C4-2B (cell line): ENCODE data around the gene KCTD13.

ENCODE experiments used
- CTCF ChIP-seq: fragments of 450-650 bp; conservative IDR thresholded peaks from 2 replicates; pipeline ENCODE4 v1.5.1; 2017; ENCODE audit warnings: mild to moderate bottlenecking
- ZFX ChIP-seq: fragments of 450-650 bp; IDR thresholded peaks from 2 replicates; pipeline ENCODE4 v1.6.1; 2017

- TF ChIP-seq CTCF (no peak), ZFX (no peak)
Observed at GRCh38 chr16:29974291-29975133, 48.5 kb upstream of the KCTD13 start.
